T47D (cell line): ENCODE results near the gene RPS29.
"Not testable (repeated sequence)": the region's sequence is repeated elsewhere in the genome, so short reads cannot be mapped to it uniquely, and the experiment has no call there.

Source experiments
- DNase-seq, 2 experiments: peaks; one replicate each; pipeline versions ENCODE4 v3.0.0 to v3.0.0-alpha.2; 2011 to 2012; ENCODE audit warnings: low read depth in 1 of 2, low spot score in 1 of 2
- JUND ChIP-seq: IDR thresholded peaks from 2 replicates; pipeline ENCODE4 v1.6.1; 2012; ENCODE audit warnings: low read depth
- in situ Hi-C: cut with HindIII; loops from 2 replicates; pipeline ENCODE4 v1.10.0; 2016; ENCODE audit warnings: low sequenced_read_pairs, low pct_unique_long_range_greater_than_20kb

The RPS29 gene

GRCh38 chr14:49617852-49618519 is 31.8 kb upstream of the RPS29 start:
- TF ChIP-seq JUND = no peak
- DNase-seq = no peak
- in situ Hi-C loops = no loop called here

- DNase-seq = no peak
- no peak for TF ChIP-seq JUND
- in situ Hi-C loops = no loop called here
These were observed 29.6 kb upstream of the RPS29 start for GRCh38 chr14:49615776-49616175.

GRCh38 chr14:49614196-49614595 is 28.0 kb upstream of the RPS29 start:
- no peak for TF ChIP-seq JUND
- DNase-seq = no peak
- in situ Hi-C loops = no loop called here

- no peak for DNase-seq
- in situ Hi-C loops = no loop called here
- no peak for TF ChIP-seq JUND
These were observed 26.5 kb upstream of the RPS29 start for GRCh38 chr14:49612671-49613070.

- in situ Hi-C loops = no loop called here
- no peak for DNase-seq
- TF ChIP-seq JUND = no peak
These were observed 26.1 kb upstream of the RPS29 start for GRCh38 chr14:49612251-49612650.

- in situ Hi-C loops = no loop called here
- no peak for TF ChIP-seq JUND
- no peak for DNase-seq
These were observed 21.4 kb upstream of the RPS29 start for GRCh38 chr14:49607583-49607982.

GRCh38 chr14:49598485-49599300 is 12.5 kb upstream of the RPS29 start, which contains the start of gene LRR1:
Gene LRR1, plus strand, starts transcription at chr14:49598940. Its CDS starts 81 bp downstream, at chr14:49599021.
- in situ Hi-C loops = no loop called here
- DNase-seq = peak; percentile 83 to 93
- no peak for TF ChIP-seq JUND

GRCh38 chr14:49598189-49598484 is 12.0 kb upstream of the RPS29 start:
- in situ Hi-C loops = no loop called here
- no peak for DNase-seq
- no peak for TF ChIP-seq JUND

GRCh38 chr14:49594347-49595091 is 8.3 kb upstream of the RPS29 start:
- TF ChIP-seq JUND = no peak
- no peak for DNase-seq
- in situ Hi-C loops = no loop called here

GRCh38 chr14:49593016-49593415 is 6.8 kb upstream of the RPS29 start:
- in situ Hi-C loops = no loop called here
- DNase-seq = no peak
- TF ChIP-seq JUND = no peak

GRCh38 chr14:49589387-49589786 is 3.2 kb upstream of the RPS29 start:
- no peak for TF ChIP-seq JUND
- in situ Hi-C loops = no loop called here
- no peak for DNase-seq

- peak in 1 of 2 experiments; percentile 89 for DNase-seq
- no peak for TF ChIP-seq JUND
These were observed 687 bp upstream of the RPS29 start for GRCh38 chr14:49586673-49587460.

GRCh38 chr14:49584981-49585640 is 1.1 kb downstream of the RPS29 start:
- DNase-seq, in situ Hi-C loops: not testable (repeated sequence)

More at GRCh38 chr14:49586673-49587460, 687 bp upstream of the RPS29 start:
- in situ Hi-C loops = no loop called here
